ENCODE results near the gene TNFRSF12A.

Gene TNFRSF12A

GRCh38 chr16:3012828-3013420 is 7.2 kb upstream of the TNFRSF12A start, which contains the start of gene CLDN9:
CLDN9 (plus strand) TSS chr16:3012923; CDS start chr16:3013363, 440 bp downstream.
- DNase-seq, result no peak

DNA sequence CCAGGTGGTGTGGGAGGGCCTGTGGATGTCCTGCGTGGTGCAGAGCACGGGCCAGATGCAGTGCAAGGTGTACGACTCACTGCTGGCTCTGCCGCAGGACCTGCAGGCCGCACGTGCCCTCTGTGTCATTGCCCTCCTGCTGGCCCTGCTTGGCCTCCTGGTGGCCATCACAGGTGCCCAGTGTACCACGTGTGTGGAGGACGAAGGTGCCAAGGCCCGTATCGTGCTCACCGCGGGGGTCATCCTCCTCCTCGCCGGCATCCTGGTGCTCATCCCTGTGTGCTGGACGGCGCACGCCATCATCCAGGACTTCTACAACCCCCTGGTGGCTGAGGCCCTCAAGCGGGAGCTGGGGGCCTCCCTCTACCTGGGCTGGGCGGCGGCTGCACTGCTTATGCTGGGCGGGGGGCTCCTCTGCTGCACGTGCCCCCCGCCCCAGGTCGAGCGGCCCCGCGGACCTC is 6.6 kb upstream of the TNFRSF12A start:
- DNase-seq, result no peak

- DNase-seq, result no peak
Observed at GRCh38 chr16:3013998-3014690, 6.0 kb upstream of the TNFRSF12A start.

- no peak for DNase-seq
Observed at GRCh38 chr16:3014971-3015370, 5.2 kb upstream of the TNFRSF12A start.

GRCh38 chr16:3015865-3016521 is 4.2 kb upstream of the TNFRSF12A start:
- DNase-seq, result no peak

- DNase-seq, result no peak
Observed at GRCh38 chr16:3017344-3017743, 2.8 kb upstream of the TNFRSF12A start.

DNA sequence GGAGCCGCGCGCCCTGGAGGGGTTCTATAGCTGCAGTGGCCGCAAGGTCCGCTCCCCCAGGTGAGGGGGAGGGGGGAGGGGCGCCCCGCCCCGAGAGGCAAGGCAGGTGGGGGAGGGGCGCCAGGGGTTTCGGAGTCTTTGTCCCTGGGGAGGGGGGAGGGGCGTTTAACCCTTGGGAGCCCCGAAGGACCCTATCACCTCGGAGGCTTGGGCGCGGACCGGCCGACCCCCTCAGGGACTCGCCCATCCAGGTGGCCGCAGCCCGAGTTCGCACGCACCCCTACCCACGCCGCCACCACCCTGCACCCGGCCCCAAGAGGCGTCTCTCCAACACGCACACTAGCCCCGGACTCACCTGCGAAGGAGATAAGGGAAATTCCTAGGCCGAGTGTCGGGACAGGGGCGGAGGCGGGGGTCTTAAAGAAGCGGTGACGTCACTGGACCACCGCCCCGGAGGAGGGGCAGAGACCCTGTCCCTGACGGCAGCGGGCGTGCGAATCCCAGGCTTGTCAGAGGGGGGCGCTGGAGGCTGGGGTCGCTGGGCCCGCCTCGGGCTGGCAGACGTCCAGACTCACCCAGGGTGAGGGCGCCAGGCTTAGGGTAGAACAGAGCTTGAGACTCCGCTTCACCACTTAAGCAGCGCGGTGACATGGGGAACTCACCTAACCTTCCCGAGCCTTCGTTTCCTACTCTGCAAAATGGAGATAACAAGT is 2.2 kb upstream of the TNFRSF12A start, which contains the start of gene CLDN6:
Gene CLDN6 (minus strand): TSS at position 390 of the 713 bp plus-strand sequence. CDS start 2,162 bp downstream, outside the sequence.
- DNase-seq, result no peak

GRCh38 chr16:3019594-3020246 is 448 bp upstream of the TNFRSF12A start:
- no peak for DNase-seq

DNA sequence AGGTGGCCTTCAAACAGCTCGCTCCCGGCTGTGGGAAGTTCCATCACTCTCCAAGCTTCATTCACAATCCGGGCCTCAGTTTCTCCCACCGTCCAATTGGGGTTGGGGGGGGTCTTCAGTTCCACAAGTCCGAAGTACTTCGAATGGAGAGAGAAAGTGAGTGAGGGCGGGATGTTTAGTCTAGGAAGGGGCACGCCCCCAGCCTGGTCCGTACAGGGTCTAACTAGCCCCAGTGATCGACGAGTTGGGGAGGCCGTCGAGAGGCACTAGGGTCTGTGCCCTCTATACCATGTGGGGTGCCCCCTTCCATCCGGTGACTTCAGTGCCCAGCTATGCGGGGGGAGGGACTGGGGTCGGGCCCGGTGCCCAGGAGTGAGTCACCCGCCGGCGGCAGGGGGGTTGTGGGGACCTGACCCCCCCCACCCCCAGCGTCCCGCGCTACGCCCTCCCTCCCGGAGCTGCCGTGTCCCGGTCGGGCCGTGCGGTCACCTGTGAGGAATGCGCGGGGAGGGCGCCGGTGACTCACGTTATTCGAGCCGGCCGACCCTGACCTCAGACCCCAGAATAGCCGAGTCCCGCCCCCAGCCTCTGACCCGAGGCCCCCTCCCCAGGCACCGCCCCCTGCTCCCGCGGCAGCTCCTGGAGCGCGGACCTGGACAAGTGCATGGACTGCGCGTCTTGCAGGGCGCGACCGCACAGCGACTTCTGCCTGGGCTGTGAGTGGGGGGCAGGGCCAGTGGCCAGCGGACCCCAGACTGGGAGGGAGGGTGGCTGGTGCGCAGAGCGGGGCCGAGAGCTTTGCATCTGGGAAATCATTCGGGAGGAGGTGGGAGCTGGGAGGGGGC is 658 bp downstream of the TNFRSF12A start:
- peak; percentile 83 for DNase-seq

- peak; percentile 87 for DNase-seq
Observed at GRCh38 chr16:3021449-3022207, 1.5 kb downstream of the TNFRSF12A start.

GRCh38 chr16:3022208-3022683 is 2.1 kb downstream of the TNFRSF12A start:
- DNase-seq, result peak; percentile 92

DNA sequence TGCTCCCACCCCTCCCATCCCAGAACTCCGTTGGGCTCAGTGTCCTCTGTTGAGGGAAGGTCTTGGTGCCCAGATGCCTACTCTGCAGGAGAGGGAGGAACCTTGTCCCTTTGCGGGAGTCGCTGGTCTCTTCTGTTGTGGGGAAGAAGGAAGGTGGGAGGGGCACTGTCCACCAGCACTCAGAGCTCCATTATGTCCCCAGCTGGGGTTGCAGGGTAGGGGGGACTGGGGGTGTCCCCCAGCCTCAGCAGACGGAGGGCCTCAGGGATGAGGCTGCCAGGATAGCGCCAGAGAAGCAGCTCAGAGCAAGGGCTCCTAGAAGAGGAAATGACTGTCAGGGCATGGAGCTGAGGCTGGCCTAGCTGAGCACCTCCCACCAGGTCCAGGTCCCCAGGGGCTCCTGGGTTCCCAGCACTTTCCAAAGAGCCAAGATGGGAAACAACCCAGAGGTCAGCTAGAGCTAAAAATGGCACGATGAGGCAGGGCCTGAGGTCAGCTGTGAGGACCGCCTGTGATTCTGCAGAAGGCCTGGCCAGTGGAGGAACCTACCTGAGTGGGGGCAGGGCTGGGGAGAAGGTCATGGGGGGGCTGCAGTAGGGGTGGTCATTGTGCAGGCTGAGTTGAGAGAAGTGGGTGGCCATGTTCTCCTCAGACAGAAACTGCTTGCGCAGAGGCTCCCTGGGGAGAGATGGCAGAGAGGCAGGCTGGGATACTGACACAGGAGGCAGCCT is 2.7 kb downstream of the TNFRSF12A start:
- no peak for DNase-seq

- peak; percentile 83 for DNase-seq
Observed at GRCh38 chr16:3023415-3023668, 3.2 kb downstream of the TNFRSF12A start.

GRCh38 chr16:3023669-3024478 is 3.7 kb downstream of the TNFRSF12A start, which contains the start of the genes HCFC1R1 and THOC6:
HCFC1R1 (minus strand) TSS chr16:3023942; CDS start chr16:3023941, 1 bp downstream.
THOC6 (plus strand) TSS chr16:3024035; CDS start chr16:3024327, 292 bp downstream.
- peak; percentile 97 for DNase-seq

- DNase-seq, result no peak
Observed at GRCh38 chr16:3025032-3026002, 5.1 kb downstream of the TNFRSF12A start.

- DNase-seq, result no peak
Observed at GRCh38 chr16:3026003-3026378, 5.8 kb downstream of the TNFRSF12A start.

DNA sequence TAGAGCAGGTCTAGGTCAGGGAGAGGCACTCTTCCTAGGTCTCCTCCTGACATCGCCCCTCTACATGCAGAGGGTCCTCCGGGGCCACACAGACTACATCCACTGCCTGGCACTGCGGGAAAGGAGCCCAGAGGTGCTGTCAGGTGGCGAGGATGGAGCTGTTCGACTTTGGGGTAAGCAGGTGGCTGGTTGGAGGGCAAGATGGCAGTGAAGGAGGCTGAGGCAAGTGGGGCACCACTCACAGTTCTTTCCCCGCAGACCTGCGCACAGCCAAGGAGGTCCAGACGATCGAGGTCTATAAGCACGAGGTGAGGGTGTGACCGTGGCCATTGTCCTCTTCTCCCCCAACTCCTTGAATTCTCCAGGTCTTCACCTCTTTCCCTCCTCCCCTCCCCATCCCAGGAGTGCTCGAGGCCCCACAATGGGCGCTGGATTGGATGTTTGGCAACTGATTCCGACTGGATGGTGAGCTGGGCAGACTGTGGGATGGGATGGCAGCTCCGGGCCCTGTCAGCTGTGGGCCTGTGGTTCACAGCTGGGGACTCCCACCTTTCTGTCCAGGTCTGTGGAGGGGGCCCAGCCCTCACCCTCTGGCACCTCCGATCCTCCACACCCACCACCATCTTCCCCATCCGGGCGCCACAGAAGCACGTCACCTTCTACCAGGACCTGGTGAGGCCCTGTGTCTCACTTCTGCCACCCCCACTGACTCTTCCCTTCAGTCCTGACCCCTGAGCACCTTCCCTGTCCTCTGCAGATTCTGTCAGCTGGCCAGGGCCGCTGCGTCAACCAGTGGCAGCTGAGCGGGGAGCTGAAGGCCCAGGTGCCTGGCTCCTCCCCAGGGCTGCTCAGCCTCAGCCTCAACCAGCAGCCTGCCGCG is 6.7 kb downstream of the TNFRSF12A start:
- no peak for DNase-seq

Measured in left hindlimb (tissue), 1 donor.